A549 (cell line): ENCODE measurements around the gene TMEM179. TPM values are rescaled to one million over a fixed set of nuclear protein-coding genes. Genes with fewer than 3 reads are reported as not detected.

Experiments used
- ATAC-seq, 2 experiments: fragments of 200-7000 bp in 1 of 2; fragments of >200 bp in 1 of 2; cut with Nextera tagmentation in 1 of 2; cut with Tn5 transposase in 1 of 2; 3 replicates each; pipeline versions ENCODE4 v1.8.0 to v1.9.1; 2018 to 2020; ENCODE audit warnings: mild to moderate bottlenecking in 1 of 2, moderate library complexity in 1 of 2
- CTCF ChIA-PET: fragments of 300-600 bp; sonication (Branson Sonifier 250); formaldehyde crosslinking; extraction: SDS; loops from one replicate; lab custom pipeline; 2021; ENCODE audit warnings: antibody characterized with exemption, inconsistent platforms; lab: Yijun Ruan, JAX
- POLR2A ChIA-PET: fragments of 350-600 bp; formaldehyde crosslinking; extraction: SDS; loops from one replicate; lab custom pipeline; 2021; ENCODE audit warnings: antibody characterized with exemption, inconsistent platforms; lab: Yijun Ruan, JAX
- DNase-seq, 2 experiments: peaks; one replicate each; pipeline versions ENCODE4 v3.0.0 to v3.0.0-alpha.2; 2011 to 2016; ENCODE audit warnings: low read depth in 1 of 2, low spot score in 1 of 2
- FAIRE-seq: peaks from 2 replicates; lab custom pipeline; 2011; peaks lifted over from hg19 to GRCh38; lab: Jason Lieb, UNC
- H3K27ac ChIP-seq, 2 experiments: fragments of >200 bp; sonication (Bioruptor Twin); formaldehyde crosslinking; 3 replicates each; pipeline ENCODE4 v1.5.1; 2016 to 2017
- H3K4me1 ChIP-seq: fragments of >200 bp; sonication (Bioruptor Twin); formaldehyde crosslinking; 3 replicates; pipeline ENCODE4 v1.6.1; 2016
- H3K4me2 ChIP-seq: fragments of >200 bp; sonication (Bioruptor Twin); formaldehyde crosslinking; 3 replicates; pipeline ENCODE4 v1.6.1; 2016
- H3K4me3 ChIP-seq: fragments of >200 bp; sonication (Bioruptor Twin); formaldehyde crosslinking; 3 replicates; pipeline ENCODE4 v1.5.1; 2016
- H3K9me3 ChIP-seq: fragments of >200 bp; sonication (Bioruptor Twin); formaldehyde crosslinking; 3 replicates; pipeline ENCODE4 v1.6.1; 2016
- ATOH8 ChIP-seq: fragments of 250-450 bp; sonication (Bioruptor Pico); IDR thresholded peaks from 2 replicates; pipeline ENCODE4 v1.5.0; 2020; ENCODE audit warnings: low read depth, mild to moderate bottlenecking, moderate library complexity
- BHLHE40 ChIP-seq: IDR thresholded peaks from 2 replicates; pipeline ENCODE4 v1.6.1; 2012; ENCODE audit warnings: low read depth, low read length, inconsistent platforms
- CHD2 ChIP-seq: fragments of 150-350 bp; IDR thresholded peaks from 2 replicates; pipeline ENCODE4 v1.6.1; 2014; ENCODE audit warnings: low read length; ENCODE audit not compliant: partially characterized antibody
- E2F6 ChIP-seq: IDR thresholded peaks from 2 replicates; pipeline ENCODE4 v1.6.1; 2012; ENCODE audit warnings: low read depth, borderline replicate concordance
- ESRRA ChIP-seq: fragments of 150-350 bp; IDR thresholded peaks from 2 replicates; pipeline ENCODE4 v1.6.1; 2014; ENCODE audit warnings: mild to moderate bottlenecking, low read length, borderline replicate concordance
- HEYL ChIP-seq: fragments of 250-450 bp; sonication (Bioruptor Pico); IDR thresholded peaks from 2 replicates; pipeline ENCODE4 v1.8.0; 2021; ENCODE audit warnings: mild to moderate bottlenecking, moderate library complexity
- HOXA7 ChIP-seq: fragments of 250-450 bp; sonication (Bioruptor Pico); IDR thresholded peaks from 2 replicates; pipeline ENCODE4 v1.5.0; 2020; ENCODE audit warnings: mild to moderate bottlenecking, moderate library complexity
- HOXB13 ChIP-seq: fragments of 250-450 bp; sonication (Bioruptor Pico); IDR thresholded peaks from 2 replicates; pipeline ENCODE4 v1.5.0; 2020; ENCODE audit warnings: low read depth, mild to moderate bottlenecking, moderate library complexity
- HOXB5 ChIP-seq: fragments of 250-450 bp; sonication (Bioruptor Pico); IDR thresholded peaks from 2 replicates; pipeline ENCODE4 v1.5.0; 2020; ENCODE audit warnings: mild to moderate bottlenecking, moderate library complexity
- JUN ChIP-seq, 2 experiments: fragments of >200 bp; sonication (Bioruptor Twin); formaldehyde crosslinking; IDR thresholded peaks; 2 replicates in 1 of 2; 3 replicates in 1 of 2; pipeline ENCODE4 v1.6.1; 2016 to 2017
- MAX ChIP-seq: IDR thresholded peaks from 2 replicates; pipeline ENCODE4 v1.6.1; 2012
- MAZ ChIP-seq: fragments of 150-350 bp; IDR thresholded peaks from 2 replicates; pipeline ENCODE4 v1.6.1; 2014; ENCODE audit warnings: antibody characterized with exemption, low read depth, low read length, borderline replicate concordance
- NFE2L2 ChIP-seq: fragments of 150-350 bp; conservative IDR thresholded peaks from 2 replicates; pipeline ENCODE4 v1.6.1; 2014; ENCODE audit warnings: low read length
- NPAS2 ChIP-seq: fragments of 250-450 bp; sonication (Bioruptor Pico); IDR thresholded peaks from 2 replicates; pipeline ENCODE4 v1.8.0; 2022; ENCODE audit warnings: mild to moderate bottlenecking, moderate library complexity, borderline replicate concordance
- PBX3 ChIP-seq: IDR thresholded peaks from 2 replicates; pipeline ENCODE4 v1.6.1; 2012
- PHF8 ChIP-seq: fragments of 200-600 bp; sonication (generic); IDR thresholded peaks from 2 replicates; pipeline ENCODE4 v1.6.1; 2016; ENCODE audit warnings: low read depth, mild to moderate bottlenecking, antibody characterized with exemption, moderate library complexity, borderline replicate concordance
- REST ChIP-seq: fragments of 200-600 bp; sonication (generic); IDR thresholded peaks from 2 replicates; pipeline ENCODE4 v1.6.1; 2016; ENCODE audit warnings: antibody characterized with exemption, mild to moderate bottlenecking, moderate library complexity
- RFX5 ChIP-seq: fragments of 450-650 bp; IDR thresholded peaks from 2 replicates; pipeline ENCODE4 v1.7.1; 2014; ENCODE audit warnings: antibody characterized with exemption, mild to moderate bottlenecking, moderate library complexity
- RNF2 ChIP-seq: fragments of 200-600 bp; sonication (generic); IDR thresholded peaks from 2 replicates; pipeline ENCODE4 v1.6.1; 2016; ENCODE audit warnings: low read depth, mild to moderate bottlenecking, antibody characterized with exemption, moderate library complexity, borderline replicate concordance
- SREBF2 ChIP-seq: fragments of 450-650 bp; IDR thresholded peaks from 2 replicates; pipeline ENCODE4 v1.6.1; 2014; ENCODE audit warnings: mild to moderate bottlenecking, moderate library complexity
- TFCP2L1 ChIP-seq: fragments of 250-450 bp; sonication (Bioruptor Pico); IDR thresholded peaks from 2 replicates; pipeline ENCODE4 v1.5.0; 2021; ENCODE audit warnings: mild to moderate bottlenecking
- TP53 ChIP-seq: fragments of 250-450 bp; sonication (Bioruptor Pico); IDR thresholded peaks from 2 replicates; pipeline ENCODE4 v1.5.0; 2021; ENCODE audit warnings: mild to moderate bottlenecking, moderate library complexity
- ZC3H11A ChIP-seq: fragments of 450-650 bp; IDR thresholded peaks from 2 replicates; pipeline ENCODE4 v1.6.1; 2014; ENCODE audit warnings: antibody characterized with exemption, mild to moderate bottlenecking
- ZNF302 ChIP-seq: fragments of 250-450 bp; sonication (Bioruptor Pico); IDR thresholded peaks from 2 replicates; pipeline ENCODE4 v1.9.0; 2021; ENCODE audit warnings: inconsistent platforms, mild to moderate bottlenecking, moderate library complexity
- ZSCAN20 ChIP-seq: fragments of 250-450 bp; sonication (Bioruptor Pico); IDR thresholded peaks from 2 replicates; pipeline ENCODE4 v1.8.0; 2022; ENCODE audit warnings: mild to moderate bottlenecking, moderate library complexity
- WGBS: methylation state at CpG from one replicate; pipeline ENCODE4 v1.1.6; 2017; ENCODE audit errors: missing lambda C conversion rate; 5-methylcytosine and 5-hydroxymethylcytosine counted together
- polyA plus RNA-seq, 4 experiments: library from polyadenylated mRNA; depleted of rRNA in 3 of 4; stranded (reverse); fragments of >200 nt; fragmentation: RNase III in 1 of 4; extraction: RNeasy Plus Mini Kit Qiagen cat#74134 plus additional on column Dnase treatment in 1 of 4; gene quantifications; 2 replicates in 3 of 4; 3 replicates in 1 of 4; pipeline ENCODE4 v1.2.3, GENCODE V29; 2011 to 2017

TMEM179 gene
- polyA plus RNA-seq, 2 of the 4 experiments (the other 2 are of a cell fraction), result 0.63 TPM; not detected in 1

- FAIRE-seq, result no peak
- H3K27ac ChIP-seq, result no peak overlapping the region
- ChIA-PET POLR2A (no interaction called here), CTCF (interaction anchor here (1.5 to 6.3 kb wide), 2 partner anchors 54 to 567 kb away, joined by 4 to 45 read pairs; no protein-coding TSS in a partner anchor)
- 0 out of 3 replicates have a peak, but pooled peaks cover 6% of the 10 kb centered on the region for H3K9me3 ChIP-seq
- no peak for TF ChIP-seq BHLHE40
- no peak for TF ChIP-seq ZNF302 (CRISPR knock-in tag)
- no peak for TF ChIP-seq ZC3H11A
- TF ChIP-seq MAZ, result no peak
- TF ChIP-seq TFCP2L1 (CRISPR knock-in tag), result no peak
- TF ChIP-seq NFE2L2, result no peak
- TF ChIP-seq E2F6, result no peak
- no peak for TF ChIP-seq ESRRA
- TF ChIP-seq HOXA7 (CRISPR knock-in tag), result no peak
- TF ChIP-seq MAX, result no peak
- no peak for TF ChIP-seq NPAS2 (CRISPR knock-in tag)
- H3K4me2 ChIP-seq, result no peak overlapping the region
- H3K4me1 ChIP-seq, result peaks cover 4% of the 10 kb centered on the region; the same call in 1 of the 3 replicates
- 62% methylated on average over 12 of the region's 12 CpGs for WGBS
- DNase-seq, result no peak
- no peak for ATAC-seq
- no peak overlapping the region for H3K4me3 ChIP-seq
Measured at GRCh38 chr14:104644091-104644635, 39.6 kb upstream of the TMEM179 start.

- WGBS, result 53% methylated on average over 6 of the region's 8 CpGs
- H3K4me1 ChIP-seq, result peaks cover 4% of the 10 kb centered on the region; the same call in 1 of the 3 replicates
- DNase-seq (no peak), ATAC-seq (no peak)
- no peak overlapping the region for H3K27ac ChIP-seq
- no peak for TF ChIP-seq HEYL
- TF ChIP-seq, all 56 proteins: peak for 0
- Histone ChIP-seq H3K4me2 (no peak overlapping the region), H3K9me3 (0 out of 3 replicates have a peak, but pooled peaks cover 6% of the 10 kb centered on the region), H3K4me3 (no peak overlapping the region)
- ChIA-PET POLR2A (no interaction called here), CTCF (interaction anchor here (0.9 to 6.3 kb wide), 5 partner anchors 39 to 566 kb away, joined by 3 to 45 read pairs (median 4); no protein-coding TSS in a partner anchor)
- FAIRE-seq, result no peak
Measured at GRCh38 chr14:104643306-104643705, 38.7 kb upstream of the TMEM179 start.

- 83% methylated on average over 2 of the region's 9 CpGs for WGBS
- H3K9me3 ChIP-seq, result 0 out of 3 replicates have a peak, but pooled peaks cover 6% of the 10 kb centered on the region
- no peak overlapping the region for H3K4me3 ChIP-seq
- CTCF ChIA-PET, result interaction anchor here (0.6 to 6.3 kb wide), 6 partner anchors 39 to 565 kb away, joined by 3 to 45 read pairs (median 4); no protein-coding TSS in a partner anchor
- no peak for ATAC-seq
- peaks cover 9% of the 10 kb centered on the region; the same call in 1 of the 3 replicates for H3K4me1 ChIP-seq
- no peak overlapping the region for H3K27ac ChIP-seq
- no peak for FAIRE-seq
- no peak overlapping the region for H3K4me2 ChIP-seq
- no peak for DNase-seq
- POLR2A ChIA-PET, result no interaction called here
- TF ChIP-seq TFCP2L1 (CRISPR knock-in tag) (no peak), ZC3H11A (no peak), CHD2 (no peak), REST (no peak), ATOH8 (no peak), RNF2 (no peak), PBX3 (no peak), ESRRA (no peak), HEYL (no peak), RFX5 (no peak), HOXB13 (CRISPR knock-in tag) (no peak), NPAS2 (CRISPR knock-in tag) (no peak), SREBF2 (no peak), HOXB5 (no peak), PHF8 (no peak), ZSCAN20 (CRISPR knock-in tag) (no peak), TP53 (CRISPR knock-in tag) (no peak), JUN (IDR thresholded peaks at IDR 0.05) (no peak)
Measured at GRCh38 chr14:104642540-104642868, 37.9 kb upstream of the TMEM179 start.
